CD14-positive monocyte (primary cell): ENCODE results near the gene METTL16. TPM values are rescaled to one million over a fixed set of nuclear protein-coding genes. Genes with fewer than 3 reads are reported as not detected.

Experiments used
- DNase-seq, 3 donors: peaks; one replicate each; pipeline ENCODE4 v3.0.0-alpha.2; 2011 to 2022
- H2AFZ ChIP-seq: 2 replicates; pipeline ENCODE4 v1.6.0; 2012; ENCODE audit warnings: mild to moderate bottlenecking, low read depth, low read length, inconsistent platforms; ENCODE audit not compliant: insufficient read depth, poor library complexity, severe bottlenecking
- H3K27ac ChIP-seq, 2 donors: 1 replicate in 1 of 2; 2 replicates in 1 of 2; pipeline ENCODE4 v1.5.1; 2012 to 2013; ENCODE audit warnings: low read length in 2 of 2, control low read depth in 1 of 2, inconsistent platforms in 1 of 2, low read depth in 1 of 2, mild to moderate bottlenecking in 1 of 2
- H3K27me3 ChIP-seq, 2 donors: one replicate each; pipeline versions ENCODE4 v1.6.0 to v1.6.1; 2011 to 2013; ENCODE audit warnings: low read length in 2 of 2; ENCODE audit not compliant: control insufficient read depth in 2 of 2, insufficient read depth in 2 of 2
- H3K36me3 ChIP-seq, 2 donors: replicated peaks in 1 of 2; 1 replicate in 1 of 2; 2 replicates in 1 of 2; pipeline versions ENCODE4 v1.5.1 to v1.6.1; 2012 to 2013; ENCODE audit warnings: low read length in 2 of 2, control low read depth in 1 of 2, inconsistent platforms in 1 of 2, mild to moderate bottlenecking in 1 of 2; ENCODE audit not compliant: insufficient read depth in 2 of 2, control insufficient read depth in 1 of 2
- H3K4me1 ChIP-seq, 2 donors: 1 replicate in 1 of 2; 2 replicates in 1 of 2; pipeline versions ENCODE4 v1.5.1 to v1.6.1; 2012 to 2013; ENCODE audit warnings: low read length in 2 of 2, control low read depth in 1 of 2, inconsistent platforms in 1 of 2, mild to moderate bottlenecking in 1 of 2, moderate library complexity in 1 of 2; ENCODE audit not compliant: insufficient read depth in 2 of 2, control insufficient read depth in 1 of 2
- H3K4me2 ChIP-seq: replicated peaks from 2 replicates; pipeline ENCODE3; 2012; ENCODE audit warnings: low read length, moderate library complexity, mild to moderate bottlenecking; ENCODE audit not compliant: poor library complexity, severe bottlenecking; ENCODE audit errors: extremely low read depth
- H3K4me3 ChIP-seq, 3 experiments: fragments of 200-600 bp in 1 of 3; sonication (generic) in 1 of 3; replicated peaks in 1 of 3; 1 replicate in 2 of 3; 2 replicates in 1 of 3; pipeline ENCODE4 v1.5.1; 2011 to 2013; ENCODE audit warnings: low read length in 3 of 3, mild to moderate bottlenecking in 3 of 3, control low read depth in 2 of 3, low read depth in 2 of 3, inconsistent platforms in 1 of 3, moderate library complexity in 1 of 3
- H3K79me2 ChIP-seq: 2 replicates; pipeline ENCODE4 v1.6.0; 2012; ENCODE audit warnings: mild to moderate bottlenecking, control low read depth, inconsistent platforms, low read length, moderate library complexity; ENCODE audit not compliant: insufficient read depth
- H3K9ac ChIP-seq: 2 replicates; pipeline ENCODE4 v1.6.0; 2017; ENCODE audit warnings: low read length, mild to moderate bottlenecking; ENCODE audit not compliant: insufficient read depth, poor library complexity, severe bottlenecking
- H3K9me3 ChIP-seq, 2 donors: replicated peaks in 1 of 2; 1 replicate in 1 of 2; 2 replicates in 1 of 2; pipeline versions ENCODE4 v1.5.1 to v1.6.1; 2012 to 2013; ENCODE audit warnings: low read length in 2 of 2, control low read depth in 1 of 2; ENCODE audit not compliant: control insufficient read depth in 1 of 2, insufficient read depth in 1 of 2
- H4K20me1 ChIP-seq: 2 replicates; pipeline ENCODE4 v1.6.0; 2012; ENCODE audit warnings: mild to moderate bottlenecking, low read length, control low read depth, moderate library complexity; ENCODE audit not compliant: insufficient read depth
- H3K27ac Mint-ChIP-seq, 7 donors: one replicate each; pipeline ENCODE4 v1.8.0; 2020; ENCODE audit warnings: mild to moderate bottlenecking in 7 of 7, mixed read lengths in 7 of 7, moderate library complexity in 6 of 7, inconsistent platforms in 2 of 7
- H3K27me3 Mint-ChIP-seq, 3 donors: one replicate each; pipeline ENCODE4 v1.8.0; 2021 to 2022; ENCODE audit warnings: low read depth in 3 of 3, mild to moderate bottlenecking in 3 of 3, mixed read lengths in 3 of 3, moderate library complexity in 3 of 3, inconsistent platforms in 1 of 3
- H3K36me3 Mint-ChIP-seq, 2 donors: one replicate each; pipeline ENCODE4 v1.8.0; 2020; ENCODE audit warnings: mixed read lengths in 2 of 2, inconsistent platforms in 1 of 2, mild to moderate bottlenecking in 1 of 2
- H3K4me1 Mint-ChIP-seq: one replicate; pipeline ENCODE4 v1.8.0; 2020; ENCODE audit warnings: mild to moderate bottlenecking, mixed read lengths
- H3K4me3 Mint-ChIP-seq, 2 donors: one replicate each; pipeline ENCODE4 v1.8.0; 2020; ENCODE audit warnings: mild to moderate bottlenecking in 2 of 2, mixed read lengths in 2 of 2, moderate library complexity in 1 of 2
- H3K9me3 Mint-ChIP-seq, 7 donors: one replicate each; pipeline ENCODE4 v1.8.0; 2020 to 2022; ENCODE audit warnings: mixed read lengths in 7 of 7, mild to moderate bottlenecking in 6 of 7, moderate library complexity in 6 of 7, inconsistent platforms in 2 of 7
- CTCF ChIP-seq: fragments of 200-600 bp; IDR thresholded peaks from one replicate; pipeline ENCODE4 v1.8.0; 2022; ENCODE audit warnings: antibody characterized with exemption, mild to moderate bottlenecking
- WGBS: methylation state at CpG from one replicate; pipeline ENCODE4 v1.1.5; 2013; ENCODE audit warnings: missing lambda C conversion rate; ENCODE audit not compliant: insufficient coverage; 5-methylcytosine and 5-hydroxymethylcytosine counted together
- intact Hi-C, 2 donors: fragments of 100-400 bp; cut with micrococcal nuclease; formaldehyde crosslinking; loops; one replicate each; pipeline versions ENCODE4 v1.15.0 to v1.15.1; 2023
- polyA plus RNA-seq, 3 donors: library from polyadenylated mRNA; depleted of rRNA in 1 of 3; unstranded in 2 of 3; stranded (reverse) in 1 of 3; fragments of 300-500 nt in 2 of 3; fragments of >200 nt in 1 of 3; fragmentation: Illumina TruSeq in 2 of 3; gene quantifications; 1 replicate in 2 of 3; 2 replicates in 1 of 3; pipeline ENCODE4 v1.2.3, GENCODE V29; 2012 to 2021

Gene METTL16
- polyA plus RNA-seq, 3 donors, result 3.0 to 8.0 (median 4.7) TPM

- Histone ChIP-seq H3K4me2 (peak overlapping the region; percentile 79), H2AFZ (no peak overlapping the region), H3K27me3 (no peaks in the 10 kb centered on the region), H3K79me2 (peaks cover 59% of the 10 kb centered on the region), H3K9me3 (no peaks in the 10 kb centered on the region), H3K4me3 (peak overlapping the region; percentile 33 to 98 (median 54)), H3K9ac (peak overlapping the region; percentile 95), H3K27ac (peak overlapping the region; percentile 95 to 99), H4K20me1 (peaks cover 47% of the 10 kb centered on the region), H3K36me3 (peaks cover 31 to 37% of the 10 kb centered on the region in 2 donors), H3K4me1 (peaks cover 49 to 57% of the 10 kb centered on the region in 2 donors)
- TF ChIP-seq CTCF, result no peak
- Mint-ChIP-seq H3K4me3 (peak overlapping the region; percentile 85 to 87), H3K36me3 (peaks cover 58 to 63% of the 10 kb centered on the region in 2 donors), H3K27ac (peak overlapping the region; percentile 93 to 99 (median 98)), H3K9me3 (no peaks in the 10 kb centered on the region), H3K27me3 (peaks cover 0 to 2% (median 2%) of the 10 kb centered on the region in 3 donors), H3K4me1 (peaks cover 47% of the 10 kb centered on the region)
- 55% methylated on average over 9 of the region's 18 CpGs for WGBS
- intact Hi-C loops, result loop anchor here (1.0 to 10.0 kb wide), 4 partner anchors 8 to 747 kb away; partner anchors contain the start of genes MNT (in 2 of the 2), RILP (in 1 of the 2) and SCARF1 (in 1 of the 2)
- no peak for DNase-seq
Measured at GRCh38 chr17:2391597-2392251, 120.0 kb downstream of the METTL16 start.

- no peak for DNase-seq
- H3K9me3 ChIP-seq, result no peaks in the 10 kb centered on the region
- H3K4me2 ChIP-seq, result peak overlapping the region; percentile 79
- Mint-ChIP-seq H3K4me3 (peak overlapping the region in 1 of 2 donors; percentile 16), H3K27me3 (peaks cover 0 to 2% (median 0%) of the 10 kb centered on the region in 3 donors), H3K9me3 (no peaks in the 10 kb centered on the region), H3K36me3 (peaks cover 58 to 74% of the 10 kb centered on the region in 2 donors), H3K4me1 (peaks cover 37% of the 10 kb centered on the region), H3K27ac (peak overlapping the region; percentile 88 to 99 (median 98))
- H3K79me2 ChIP-seq, result peaks cover 45% of the 10 kb centered on the region
- no peaks in the 10 kb centered on the region for H3K27me3 ChIP-seq
- peak overlapping the region; percentile 95 to 99 for H3K27ac ChIP-seq
- H3K9ac ChIP-seq, result no peak overlapping the region
- WGBS, result 98% methylated on average over 5 of the region's 12 CpGs
- no peak for TF ChIP-seq CTCF
- H4K20me1 ChIP-seq, result peaks cover 45% of the 10 kb centered on the region
- H3K36me3 ChIP-seq, result peaks cover 45 to 49% of the 10 kb centered on the region in 2 donors
- intact Hi-C loops, result loop anchor here in 1 of 2 donors (5.0 to 10.0 kb wide), 2 partner anchors 673 to 746 kb away; partner anchors contain the start of genes RILP and SCARF1
- no peak overlapping the region for H2AFZ ChIP-seq
- H3K4me1 ChIP-seq, result peaks cover 36 to 43% of the 10 kb centered on the region in 2 donors
- H3K4me3 ChIP-seq, result no peak overlapping the region
Measured at GRCh38 chr17:2390199-2390836, 121.4 kb downstream of the METTL16 start.
